Thoracic aorta (tissue), 2 donors: Measurements from ENCODE around the gene LNPEP. TPM values are rescaled to one million over a fixed set of nuclear protein-coding genes. Genes with fewer than 3 reads are reported as not detected.

Experiments used
- ATAC-seq: fragments of 150-250 bp; one replicate; pipeline ENCODE4 v1.8.0; 2017; ENCODE audit warnings: low read depth; ENCODE audit not compliant: insufficient number of reproducible peaks, low FRiP score
- DNase-seq: peaks from one replicate; pipeline ENCODE4 v3.0.0-alpha.2; 2020; ENCODE audit warnings: low spot score
- H3K27ac ChIP-seq, 2 donors: fragments of 200-600 bp; sonication (generic); 1 replicate in 1 of 2; 2 replicates in 1 of 2; pipeline ENCODE4 v1.5.1; 2016; ENCODE audit warnings: mild to moderate bottlenecking in 2 of 2, moderate library complexity in 2 of 2
- H3K27me3 ChIP-seq: fragments of 200-600 bp; sonication (generic); replicated peaks from 2 replicates; pipeline ENCODE4 v1.6.0; 2016; ENCODE audit warnings: mild to moderate bottlenecking; ENCODE audit not compliant: insufficient read depth
- H3K36me3 ChIP-seq: fragments of 200-600 bp; sonication (generic); one replicate; pipeline ENCODE4 v1.5.1; 2016
- H3K4me1 ChIP-seq, 2 donors: fragments of 200-600 bp; sonication (generic); 1 replicate in 1 of 2; 2 replicates in 1 of 2; pipeline versions ENCODE4 v1.5.1 to v1.6.0; 2016; ENCODE audit warnings: low read depth in 2 of 2, mild to moderate bottlenecking in 1 of 2; ENCODE audit not compliant: control insufficient read depth in 1 of 2
- H3K4me3 ChIP-seq: fragments of 200-600 bp; sonication (generic); 2 replicates; pipeline ENCODE4 v1.5.1; 2016; ENCODE audit warnings: mild to moderate bottlenecking
- H3K9me3 ChIP-seq: fragments of 200-600 bp; sonication (generic); 2 replicates; pipeline ENCODE4 v1.5.1; 2016
- CTCF ChIP-seq: fragments of 200-600 bp; sonication (generic); IDR thresholded peaks from one replicate; pipeline ENCODE4 v1.5.1; 2019; ENCODE audit warnings: antibody characterized with exemption
- total RNA-seq, 2 donors: library from RNA; depleted of rRNA; stranded (reverse); fragments of >200 nt; gene quantifications; one replicate each; pipeline versions ENCODE4 v1.1.0 to v1.2.3, GENCODE V29; 2016

The LNPEP gene
- total RNA-seq, 2 donors from 2014 or later: 55.0 to 74.6 TPM

DNA sequence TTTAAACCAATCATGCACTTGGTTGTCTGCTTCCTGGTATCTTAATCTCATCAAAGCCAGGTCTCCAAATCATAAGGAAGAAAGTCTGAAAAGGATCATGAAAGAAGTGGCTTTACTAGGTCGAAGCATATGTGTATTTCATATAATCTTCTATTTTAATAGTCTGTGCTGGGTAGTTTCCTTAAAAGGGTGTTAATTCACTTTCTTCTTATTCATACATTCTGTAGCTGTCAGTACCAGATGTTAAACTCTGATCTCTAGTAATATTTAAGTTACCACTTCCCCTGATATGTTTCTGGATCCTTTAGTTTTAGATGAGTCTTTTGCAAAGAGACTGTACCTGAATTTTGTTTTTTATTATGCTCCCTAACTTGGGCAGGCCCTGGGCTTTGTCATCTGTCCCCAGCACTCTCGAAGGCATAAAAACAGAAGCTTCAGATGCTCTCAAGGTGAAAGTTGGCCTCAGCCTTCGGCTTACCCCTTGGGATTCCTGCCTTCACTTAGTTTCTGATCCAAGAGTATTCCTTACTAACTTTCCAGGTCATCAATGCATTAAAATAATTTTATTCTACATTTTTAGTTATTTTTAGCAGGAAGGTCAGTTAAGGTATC is 15.0 kb upstream of the LNPEP start:
- no peak for ATAC-seq
- no peak for TF ChIP-seq CTCF

DNA sequence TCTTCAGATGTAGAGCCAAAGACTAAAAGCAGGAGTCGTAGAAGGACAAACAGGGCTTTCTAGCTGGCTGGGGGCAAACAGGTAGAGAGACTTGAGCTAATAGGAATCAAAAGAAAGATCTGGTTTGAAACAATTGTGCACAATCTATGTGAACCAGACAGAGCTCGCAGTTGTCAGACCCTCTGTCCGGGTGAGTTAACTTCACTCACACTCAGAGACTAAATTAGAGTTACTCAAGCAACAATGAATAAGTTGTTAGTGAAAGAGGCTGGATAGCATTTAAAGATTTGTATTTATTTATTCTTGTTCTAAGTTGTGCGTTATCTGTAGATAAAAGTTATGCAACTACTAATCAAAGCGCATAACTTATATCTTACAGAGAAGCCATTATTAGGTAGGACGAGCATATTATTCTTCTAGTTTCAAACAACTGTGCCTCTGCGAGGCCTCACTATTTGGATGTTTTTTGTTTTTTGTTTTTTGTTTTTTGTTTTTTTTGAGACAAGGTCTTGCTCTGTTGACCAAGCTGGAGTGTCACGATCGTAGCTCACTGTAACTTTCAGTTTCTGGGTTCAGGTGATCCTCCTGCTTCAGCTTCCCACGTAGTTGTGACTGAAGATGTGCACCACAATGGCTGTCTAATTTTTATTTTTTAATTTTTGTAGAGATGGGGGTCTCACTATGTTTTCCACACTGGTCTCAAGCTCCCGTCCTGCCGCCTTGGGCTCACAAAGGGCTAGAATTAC is 13.2 kb upstream of the LNPEP start:
- Histone ChIP-seq H3K4me1 (no peaks in the 10 kb centered on the region), H3K9me3 (no peaks in the 10 kb centered on the region), H3K36me3 (no peaks in the 10 kb centered on the region), H3K4me3 (no peak overlapping the region), H3K27ac (no peak overlapping the region), H3K27me3 (no peaks in the 10 kb centered on the region)
- no peak for TF ChIP-seq CTCF
- ATAC-seq (no peak), DNase-seq (no peak)

More for the DNA sequence above, 15.0 kb upstream of the LNPEP start:
- Histone ChIP-seq H3K4me3 (no peak overlapping the region), H3K27ac (no peak overlapping the region), H3K36me3 (peaks cover 5% of the 10 kb centered on the region), H3K9me3 (no peaks in the 10 kb centered on the region), H3K27me3 (no peaks in the 10 kb centered on the region), H3K4me1 (no peaks in the 10 kb centered on the region)
- no peak for DNase-seq

DNA sequence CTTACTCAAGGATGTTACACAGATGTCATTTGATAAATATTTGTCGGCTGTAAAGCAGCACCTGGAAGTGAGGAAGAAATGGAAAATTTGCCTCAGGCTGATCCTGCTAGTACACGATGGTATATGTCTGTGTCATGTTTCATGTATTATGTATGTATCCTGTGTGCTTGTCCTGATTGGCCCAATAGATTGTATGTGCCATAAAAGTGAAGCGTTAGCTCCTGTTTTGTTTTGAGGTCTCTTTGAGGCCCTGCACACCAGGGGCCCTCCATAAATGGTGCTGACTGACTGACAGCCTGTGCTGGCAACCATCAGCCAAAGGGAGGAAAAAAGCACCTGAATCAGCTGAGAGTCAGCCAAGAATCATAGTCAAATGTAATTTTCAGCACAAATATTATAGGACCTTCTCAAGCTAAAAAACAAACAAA is 11.8 kb upstream of the LNPEP start:
- no peak for TF ChIP-seq CTCF
- H3K4me1 ChIP-seq: no peaks in the 10 kb centered on the region
- DNase-seq: no peak
- no peak overlapping the region for H3K4me3 ChIP-seq
- H3K36me3 ChIP-seq: no peaks in the 10 kb centered on the region
- H3K27me3 ChIP-seq: no peaks in the 10 kb centered on the region
- H3K9me3 ChIP-seq: no peaks in the 10 kb centered on the region
- no peak overlapping the region for H3K27ac ChIP-seq
- ATAC-seq: no peak

- Histone ChIP-seq H3K27ac (no peak overlapping the region), H3K4me1 (no peaks in the 10 kb centered on the region), H3K36me3 (no peaks in the 10 kb centered on the region), H3K27me3 (no peaks in the 10 kb centered on the region), H3K9me3 (no peaks in the 10 kb centered on the region), H3K4me3 (no peak overlapping the region)
- TF ChIP-seq CTCF: no peak
- ATAC-seq (no peak), DNase-seq (no peak)
These were observed 9.6 kb upstream of the LNPEP start for GRCh38 chr5:96926276-96926675.

- H3K27me3 ChIP-seq: no peaks in the 10 kb centered on the region
- H3K4me1 ChIP-seq: peaks cover 0 to 2% of the 10 kb centered on the region in 2 donors
- H3K36me3 ChIP-seq: no peaks in the 10 kb centered on the region
- DNase-seq (no peak), ATAC-seq (no peak)
- H3K9me3 ChIP-seq: no peaks in the 10 kb centered on the region
- TF ChIP-seq CTCF: no peak
- H3K4me3 ChIP-seq: no peak overlapping the region
- no peak overlapping the region for H3K27ac ChIP-seq
These were observed 8.9 kb upstream of the LNPEP start for GRCh38 chr5:96927008-96927407.
